ENCODE results near the gene C1orf232. TPM values are rescaled to one million over a fixed set of nuclear protein-coding genes. Genes with fewer than 3 reads are reported as not detected.

Gene C1orf232
- total and polyA plus RNA-seq, 2 of the 8 experiments (the other 6 are each of a cell fraction or from before 2014, with no cell fraction given) = not detected

DNA sequence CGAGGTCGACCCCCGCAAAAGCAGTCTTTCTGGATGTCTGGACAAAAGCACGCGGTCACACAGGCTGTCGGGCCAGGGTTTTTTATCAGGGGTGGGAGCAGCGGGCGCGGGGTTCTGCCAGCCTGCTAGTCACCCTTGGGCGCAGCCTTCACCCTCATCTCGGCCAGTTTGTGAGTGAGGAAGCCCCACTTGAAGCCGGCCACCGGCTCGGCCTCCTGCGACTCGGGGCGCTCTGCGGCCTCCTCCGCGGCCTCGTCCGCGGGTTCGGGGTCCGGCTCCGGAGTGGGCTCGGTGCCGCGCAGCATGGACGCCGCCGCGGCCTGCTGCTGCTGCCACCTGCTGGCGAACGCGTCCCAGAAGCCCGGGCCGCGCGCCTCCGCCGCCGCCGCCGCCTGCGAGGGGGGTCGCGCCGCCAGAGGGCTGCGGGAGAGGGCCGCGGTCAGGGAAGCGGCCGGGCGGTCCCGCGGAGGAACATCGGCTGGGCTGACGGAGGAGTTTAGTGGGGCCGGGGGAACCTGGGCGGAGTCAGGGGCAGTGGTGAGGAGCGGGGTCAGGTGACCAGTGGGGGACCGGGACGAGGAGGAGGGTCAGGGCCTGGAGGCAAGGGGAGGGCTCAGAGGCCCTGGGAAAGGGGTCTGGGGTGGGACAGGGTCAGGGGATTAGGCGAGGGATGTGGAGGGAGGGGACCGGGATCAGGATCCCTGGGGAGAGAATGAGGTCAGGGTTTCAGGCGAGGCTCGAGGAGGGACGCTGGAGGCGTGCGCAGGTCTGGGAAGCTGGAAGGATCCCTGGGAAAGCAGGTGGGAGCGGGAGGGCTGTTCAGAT lies 4.5 kb downstream of the C1orf232 start (continued):
- TF ChIP-seq CHD7 (IDR thresholded peaks at IDR 0.05; ENCODE audit: insufficient replicate concordance, low read length) = no peak
- TF ChIP-seq EP300 (IDR thresholded peaks at IDR 0.05; ENCODE audit: borderline replicate concordance in 1 of 2, low read depth in 2 of 2, low read length in 2 of 2) = peak in 1 of 2 experiments; percentile 11; a peak in 1 of 3 replicates
- peak; percentile 60 for TF ChIP-seq ASH2L (IDR thresholded peaks at IDR 0.05; ENCODE audit: low read length)
- no peak for TF ChIP-seq GTF2F1 (IDR thresholded peaks at IDR 0.05; ENCODE audit: borderline replicate concordance, low read depth, low read length)
- TF ChIP-seq SP1 (IDR thresholded peaks at IDR 0.05; ENCODE audit: low read depth, low read length) = 0 out of 2 replicates have a peak, but pooled peaks have one; percentile 13
- TF ChIP-seq KDM4A (IDR thresholded peaks at IDR 0.05; ENCODE audit: low read depth, low read length, severe bottlenecking) = peak; percentile 72
- TF ChIP-seq, protein P1, sequence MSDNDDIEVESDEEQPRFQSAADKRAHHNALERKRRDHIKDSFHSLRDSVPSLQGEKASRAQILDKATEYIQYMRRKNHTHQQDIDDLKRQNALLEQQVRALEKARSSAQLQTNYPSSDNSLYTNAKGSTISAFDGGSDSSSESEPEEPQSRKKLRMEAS (IDR thresholded peaks at IDR 0.05) = peak; percentile 55; the same call in 1 of the 2 replicates
- TF ChIP-seq KDM1A (IDR thresholded peaks at IDR 0.05; ENCODE audit: borderline replicate concordance, low read length) = no peak; the same call in 1 of the 2 replicates
- no peak for TF ChIP-seq YY1 (IDR thresholded peaks at IDR 0.05; ENCODE audit: low read depth, low read length)

Data from H1 (cell line).